Measurements from ENCODE around the gene TXNDC16.

TXNDC16 gene

DNA sequence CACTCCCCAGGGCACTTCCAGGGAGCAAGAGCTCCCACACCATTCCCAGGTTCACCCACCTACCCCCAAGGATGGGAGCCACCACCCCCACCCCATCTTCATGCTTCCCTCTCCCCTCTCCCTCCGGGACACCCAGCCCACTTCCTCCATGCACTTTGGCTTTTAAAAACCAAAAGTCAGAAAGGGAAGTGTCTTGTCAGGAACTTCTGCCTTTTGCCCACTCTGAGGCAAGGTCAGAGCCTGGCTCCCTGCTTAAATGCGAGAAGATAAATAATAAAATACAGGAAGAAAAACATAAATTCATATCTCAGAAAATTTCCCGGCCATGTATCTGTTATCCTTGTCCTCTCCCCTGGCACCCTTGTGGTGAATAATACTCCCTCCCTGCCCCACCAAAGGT, 156.6 kb downstream of the TXNDC16 start:
- no peak overlapping the region for H3K27ac ChIP-seq (ENCODE audit: low read depth, low read length)

DNA sequence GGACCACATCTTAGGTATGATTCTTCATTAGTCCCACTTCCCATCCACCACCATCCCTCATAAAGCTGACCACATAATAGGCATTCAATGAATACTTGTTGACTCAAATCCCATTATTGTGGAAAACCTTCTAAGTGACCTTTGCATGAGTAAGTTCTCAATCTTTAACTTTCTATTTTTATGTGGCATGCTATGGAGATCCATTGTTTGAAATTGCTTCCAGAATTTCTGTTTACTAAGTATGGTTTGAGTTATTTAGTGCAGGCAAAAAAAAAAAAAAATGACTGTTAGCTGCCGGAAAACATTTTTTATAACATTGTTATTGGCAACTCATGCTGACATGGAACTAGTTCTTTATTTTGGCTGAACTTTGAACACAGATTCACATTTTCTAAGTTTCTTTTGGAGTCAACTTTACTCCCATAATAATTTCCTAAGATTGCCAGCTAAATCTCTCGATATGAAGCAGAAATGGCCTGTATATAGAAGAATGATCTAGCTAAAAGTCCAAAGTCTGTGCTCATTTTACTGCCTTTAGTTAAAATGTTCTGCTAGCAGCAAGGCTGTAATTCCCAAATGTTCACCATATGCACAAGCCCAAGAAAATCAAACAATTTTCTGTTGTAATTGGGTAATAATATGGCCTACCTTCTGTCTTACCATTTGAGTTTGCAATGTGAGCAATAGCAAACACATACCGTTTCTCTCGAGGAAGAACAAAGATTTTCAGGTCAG, 160.3 kb downstream of the TXNDC16 start:
- H3K27ac ChIP-seq (ENCODE audit: low read depth, low read length), result no peak overlapping the region
- no peaks in the 10 kb centered on the region for H3K36me3 ChIP-seq (ENCODE audit: control insufficient read depth, insufficient read depth, low read length)
- no peak overlapping the region for H3K4me3 ChIP-seq (ENCODE audit: low read depth, low read length)
- no peaks in the 10 kb centered on the region for H3K4me1 ChIP-seq (ENCODE audit: control insufficient read depth, insufficient read depth, low read length)
- H3K27me3 ChIP-seq (ENCODE audit: control insufficient read depth, insufficient read depth, low read length), result no peaks in the 10 kb centered on the region
- no peaks in the 10 kb centered on the region for H3K9me3 ChIP-seq (ENCODE audit: control insufficient read depth, insufficient read depth, low read length)
- no peak overlapping the region for H3K9ac ChIP-seq (ENCODE audit: low read depth, low read length)

More for the DNA sequence above, 156.6 kb downstream of the TXNDC16 start:
- H3K9me3 ChIP-seq (ENCODE audit: control insufficient read depth, insufficient read depth, low read length), result no peaks in the 10 kb centered on the region
- H3K4me1 ChIP-seq (ENCODE audit: control insufficient read depth, insufficient read depth, low read length), result 0 out of 2 replicates have a peak, but pooled peaks cover 5% of the 10 kb centered on the region
- H3K4me3 ChIP-seq (ENCODE audit: low read depth, low read length), result no peak overlapping the region
- no peaks in the 10 kb centered on the region for H3K36me3 ChIP-seq (ENCODE audit: control insufficient read depth, insufficient read depth, low read length)
- no peak overlapping the region for H3K9ac ChIP-seq (ENCODE audit: low read depth, low read length)
- no peaks in the 10 kb centered on the region for H3K27me3 ChIP-seq (ENCODE audit: control insufficient read depth, insufficient read depth, low read length)

Measured in HUES48 (cell line).